ENCODE data around the gene DIPK1B. TPM values are rescaled to one million over a fixed set of nuclear protein-coding genes. Genes with fewer than 3 reads are reported as not detected.
A peak's percentile ranks its signal among the peaks of the same experiment; 100 is the strongest.

DIPK1B gene
- polyA plus RNA-seq, 3 donors: 0.10 TPM; not detected in 2

- H3K9me3 ChIP-seq (replicated peaks in 1 of 2; ENCODE audit: control insufficient read depth in 1 of 2, insufficient read depth in 1 of 2, low read length in 2 of 2): no peaks in the 10 kb centered on the region
- peaks cover 46 to 67% of the 10 kb centered on the region in 2 donors for H3K4me1 ChIP-seq (ENCODE audit: control insufficient read depth in 1 of 2, insufficient read depth in 2 of 2, low read length in 2 of 2)
- H3K36me3 Mint-ChIP-seq: peaks cover 2 to 18% of the 10 kb centered on the region in 2 donors
- no peaks in the 10 kb centered on the region for H3K27me3 ChIP-seq (ENCODE audit: control insufficient read depth in 2 of 2, insufficient read depth in 2 of 2, low read length in 2 of 2)
- H4K20me1 ChIP-seq (ENCODE audit: insufficient read depth, low read length): peaks cover 81% of the 10 kb centered on the region
- H3K4me2 ChIP-seq (replicated peaks; ENCODE audit: extremely low read depth, low read length, poor library complexity, severe bottlenecking): no peak overlapping the region
- H3K4me1 Mint-ChIP-seq: peaks cover 43% of the 10 kb centered on the region
- no peaks in the 10 kb centered on the region for H3K9me3 Mint-ChIP-seq
- peaks cover 2 to 16% of the 10 kb centered on the region in 2 donors for H3K36me3 ChIP-seq (replicated peaks in 1 of 2; ENCODE audit: control insufficient read depth in 1 of 2, insufficient read depth in 2 of 2, low read length in 2 of 2)
- DNase-seq: no peak
- H3K9ac ChIP-seq (ENCODE audit: insufficient read depth, low read length, poor library complexity, severe bottlenecking): no peak overlapping the region
- WGBS (ENCODE audit: insufficient coverage): 81% methylated on average over 20 of the region's 20 CpGs
- peaks cover 86% of the 10 kb centered on the region for H3K79me2 ChIP-seq (ENCODE audit: insufficient read depth, low read length)
- TF ChIP-seq, protein P1, sequence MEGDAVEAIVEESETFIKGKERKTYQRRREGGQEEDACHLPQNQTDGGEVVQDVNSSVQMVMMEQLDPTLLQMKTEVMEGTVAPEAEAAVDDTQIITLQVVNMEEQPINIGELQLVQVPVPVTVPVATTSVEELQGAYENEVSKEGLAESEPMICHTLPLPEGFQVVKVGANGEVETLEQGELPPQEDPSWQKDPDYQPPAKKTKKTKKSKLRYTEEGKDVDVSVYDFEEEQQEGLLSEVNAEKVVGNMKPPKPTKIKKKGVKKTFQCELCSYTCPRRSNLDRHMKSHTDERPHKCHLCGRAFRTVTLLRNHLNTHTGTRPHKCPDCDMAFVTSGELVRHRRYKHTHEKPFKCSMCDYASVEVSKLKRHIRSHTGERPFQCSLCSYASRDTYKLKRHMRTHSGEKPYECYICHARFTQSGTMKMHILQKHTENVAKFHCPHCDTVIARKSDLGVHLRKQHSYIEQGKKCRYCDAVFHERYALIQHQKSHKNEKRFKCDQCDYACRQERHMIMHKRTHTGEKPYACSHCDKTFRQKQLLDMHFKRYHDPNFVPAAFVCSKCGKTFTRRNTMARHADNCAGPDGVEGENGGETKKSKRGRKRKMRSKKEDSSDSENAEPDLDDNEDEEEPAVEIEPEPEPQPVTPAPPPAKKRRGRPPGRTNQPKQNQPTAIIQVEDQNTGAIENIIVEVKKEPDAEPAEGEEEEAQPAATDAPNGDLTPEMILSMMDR (IDR thresholded peaks at IDR 0.05): no peak
- intact Hi-C loops (cut with micrococcal nuclease): no loop called here
- H3K27ac ChIP-seq (ENCODE audit: low read depth in 1 of 2, low read length in 2 of 2): no peak overlapping the region
- no peak overlapping the region for H3K4me3 ChIP-seq (replicated peaks in 1 of 3; ENCODE audit: low read depth in 2 of 3, low read length in 3 of 3)
- no peaks in the 10 kb centered on the region for H3K27me3 Mint-ChIP-seq (ENCODE audit: low read depth in 3 of 3)
- H3K27ac Mint-ChIP-seq: peak overlapping the region in 2 of 7 donors; percentile 28 to 54
- no peak overlapping the region for H3K4me3 Mint-ChIP-seq
- no peak overlapping the region for H2AFZ ChIP-seq (ENCODE audit: insufficient read depth, low read depth, low read length, poor library complexity, severe bottlenecking)
These were observed 30.2 kb upstream of the DIPK1B start for GRCh38 chr9:136681945-136682699.

- no peaks in the 10 kb centered on the region for H3K9me3 ChIP-seq (replicated peaks in 1 of 2; ENCODE audit: control insufficient read depth in 1 of 2, insufficient read depth in 1 of 2, low read length in 2 of 2)
- no peak overlapping the region for H3K27ac ChIP-seq (ENCODE audit: low read depth in 1 of 2, low read length in 2 of 2)
- no peaks in the 10 kb centered on the region for H3K27me3 ChIP-seq (ENCODE audit: control insufficient read depth in 2 of 2, insufficient read depth in 2 of 2, low read length in 2 of 2)
- H3K4me3 ChIP-seq (replicated peaks in 1 of 3; ENCODE audit: low read depth in 2 of 3, low read length in 3 of 3): no peak overlapping the region
- Mint-ChIP-seq H3K4me3 (no peak overlapping the region), H3K4me1 (peaks cover 43% of the 10 kb centered on the region), H3K27me3 (ENCODE audit: low read depth in 3 of 3) (no peaks in the 10 kb centered on the region), H3K36me3 (peaks cover 0 to 15% of the 10 kb centered on the region in 2 donors), H3K9me3 (no peaks in the 10 kb centered on the region), H3K27ac (no peak overlapping the region)
- no peak overlapping the region for H3K4me2 ChIP-seq (replicated peaks; ENCODE audit: extremely low read depth, low read length, poor library complexity, severe bottlenecking)
- no peak for DNase-seq
- 91% methylated on average over 4 of the region's 10 CpGs for WGBS (ENCODE audit: insufficient coverage)
- peaks cover 75% of the 10 kb centered on the region for H4K20me1 ChIP-seq (ENCODE audit: insufficient read depth, low read length)
- peaks cover 82% of the 10 kb centered on the region for H3K79me2 ChIP-seq (ENCODE audit: insufficient read depth, low read length)
- H3K36me3 ChIP-seq (replicated peaks in 1 of 2; ENCODE audit: control insufficient read depth in 1 of 2, insufficient read depth in 2 of 2, low read length in 2 of 2): peaks cover 0 to 13% of the 10 kb centered on the region in 2 donors
- no peak overlapping the region for H2AFZ ChIP-seq (ENCODE audit: insufficient read depth, low read depth, low read length, poor library complexity, severe bottlenecking)
- TF ChIP-seq, protein P1 (IDR thresholded peaks at IDR 0.05): no peak
- no peak overlapping the region for H3K9ac ChIP-seq (ENCODE audit: insufficient read depth, low read length, poor library complexity, severe bottlenecking)
- peaks cover 48 to 69% of the 10 kb centered on the region in 2 donors for H3K4me1 ChIP-seq (ENCODE audit: control insufficient read depth in 1 of 2, insufficient read depth in 2 of 2, low read length in 2 of 2)
- intact Hi-C loops (cut with micrococcal nuclease): no loop called here
These were observed 29.7 kb upstream of the DIPK1B start for GRCh38 chr9:136682710-136683109.

Data from CD14-positive monocyte (primary cell).